ENCODE results near the gene NACAD. TPM values are rescaled to one million over a fixed set of nuclear protein-coding genes. Genes with fewer than 3 reads are reported as not detected.

NACAD gene
- total RNA-seq, 1 donor from 2014 or later: 0.33 TPM

DNA sequence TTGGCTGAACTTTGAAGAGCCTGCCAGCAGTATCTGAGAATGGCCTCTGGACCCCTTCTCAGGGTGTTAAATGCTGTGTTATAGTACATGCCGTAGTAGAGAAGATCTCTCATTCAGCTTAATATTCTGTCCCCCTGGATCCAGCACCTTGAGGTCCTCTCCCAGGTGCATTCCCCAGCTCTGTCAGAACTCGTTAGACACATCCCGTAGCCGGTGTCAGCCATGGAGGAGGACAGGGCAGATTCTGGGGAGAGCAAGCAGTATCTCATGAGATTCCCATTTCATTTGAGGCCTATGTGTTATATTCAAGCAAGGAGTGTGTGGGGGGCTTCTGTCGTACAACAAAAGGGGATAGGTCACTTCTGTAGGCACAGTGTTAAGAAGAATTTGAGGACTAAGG, 34.8 kb downstream of the NACAD start:
- intact Hi-C loops (cut with micrococcal nuclease): no loop called here
- POLR2A ChIA-PET: interaction anchor here (0.7 kb wide), 1 partner anchor 73 kb away, joined by 3 read pairs; no protein-coding TSS in a partner anchor
- DNase-seq: no peak
- Mint-ChIP-seq H3K4me1 (peaks cover 60% of the 10 kb centered on the region), H3K27ac (peak overlapping the region; percentile 5), H3K9me3 (no peaks in the 10 kb centered on the region), H3K27me3 (no peaks in the 10 kb centered on the region), H3K4me3 (no peak overlapping the region), H3K36me3 (ENCODE audit: low read depth) (peaks cover 60% of the 10 kb centered on the region)
- CTCF ChIA-PET: interaction anchor here (0.6 kb wide), 1 partner anchor 229 kb away, joined by 4 read pairs; no protein-coding TSS in a partner anchor
- no peak for ATAC-seq (ENCODE audit: low read depth)
- TF ChIP-seq, protein P1, sequence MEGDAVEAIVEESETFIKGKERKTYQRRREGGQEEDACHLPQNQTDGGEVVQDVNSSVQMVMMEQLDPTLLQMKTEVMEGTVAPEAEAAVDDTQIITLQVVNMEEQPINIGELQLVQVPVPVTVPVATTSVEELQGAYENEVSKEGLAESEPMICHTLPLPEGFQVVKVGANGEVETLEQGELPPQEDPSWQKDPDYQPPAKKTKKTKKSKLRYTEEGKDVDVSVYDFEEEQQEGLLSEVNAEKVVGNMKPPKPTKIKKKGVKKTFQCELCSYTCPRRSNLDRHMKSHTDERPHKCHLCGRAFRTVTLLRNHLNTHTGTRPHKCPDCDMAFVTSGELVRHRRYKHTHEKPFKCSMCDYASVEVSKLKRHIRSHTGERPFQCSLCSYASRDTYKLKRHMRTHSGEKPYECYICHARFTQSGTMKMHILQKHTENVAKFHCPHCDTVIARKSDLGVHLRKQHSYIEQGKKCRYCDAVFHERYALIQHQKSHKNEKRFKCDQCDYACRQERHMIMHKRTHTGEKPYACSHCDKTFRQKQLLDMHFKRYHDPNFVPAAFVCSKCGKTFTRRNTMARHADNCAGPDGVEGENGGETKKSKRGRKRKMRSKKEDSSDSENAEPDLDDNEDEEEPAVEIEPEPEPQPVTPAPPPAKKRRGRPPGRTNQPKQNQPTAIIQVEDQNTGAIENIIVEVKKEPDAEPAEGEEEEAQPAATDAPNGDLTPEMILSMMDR (IDR thresholded peaks at IDR 0.05): no peak

DNA sequence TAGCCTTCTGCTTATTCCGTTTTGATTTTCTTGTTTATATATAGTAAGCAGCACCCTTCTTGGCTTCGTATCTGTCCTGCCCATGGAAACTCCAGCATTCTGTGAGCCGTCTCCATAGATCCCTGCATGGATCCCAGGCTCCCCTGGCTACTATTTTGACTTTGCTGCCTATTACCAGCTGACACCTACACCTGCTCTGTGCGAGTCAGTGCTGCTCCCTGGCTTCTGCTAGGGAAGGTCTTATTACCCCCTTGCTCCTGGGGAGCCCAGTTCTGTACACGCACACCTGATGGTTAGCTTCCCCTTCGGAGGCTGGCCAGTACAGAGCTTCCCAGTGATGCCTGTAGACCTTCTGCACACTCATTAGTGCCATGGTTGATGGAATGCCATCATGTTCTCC, 35.4 kb downstream of the NACAD start:
- Mint-ChIP-seq H3K9me3 (no peaks in the 10 kb centered on the region), H3K36me3 (ENCODE audit: low read depth) (peaks cover 60% of the 10 kb centered on the region), H3K4me1 (peaks cover 63% of the 10 kb centered on the region), H3K27ac (peak overlapping the region; percentile 5), H3K27me3 (no peaks in the 10 kb centered on the region), H3K4me3 (no peak overlapping the region)
- no peak for ATAC-seq (ENCODE audit: low read depth)
- DNase-seq: no peak
- POLR2A ChIA-PET: no interaction called here
- CTCF ChIA-PET: interaction anchor here (0.6 kb wide), 1 partner anchor 228 kb away, joined by 4 read pairs; no protein-coding TSS in a partner anchor
- TF ChIP-seq, protein P1 (IDR thresholded peaks at IDR 0.05): no peak
- intact Hi-C loops (cut with micrococcal nuclease): no loop called here

DNA sequence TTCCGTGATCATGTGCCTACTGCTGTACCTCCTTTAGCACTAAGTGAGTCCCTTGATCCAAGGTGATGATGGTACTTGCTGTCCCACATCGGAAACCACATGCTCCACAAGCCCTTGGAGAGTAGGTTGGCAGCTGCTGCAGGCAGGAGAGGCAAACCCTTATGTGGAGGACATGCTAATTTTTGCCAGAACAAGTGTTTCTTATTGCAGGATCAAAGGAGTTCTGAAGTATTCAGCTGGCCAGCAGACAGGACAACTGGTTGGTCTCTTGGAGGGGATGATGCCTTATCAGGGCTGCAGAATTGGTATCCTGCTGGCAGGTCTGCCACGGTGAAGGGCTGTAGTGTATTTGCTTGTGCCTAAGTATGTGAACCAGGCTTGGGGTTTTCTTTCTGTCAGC, 36.8 kb downstream of the NACAD start:
- TF ChIP-seq, protein P1 (IDR thresholded peaks at IDR 0.05): no peak
- DNase-seq (no peak), ATAC-seq (ENCODE audit: low read depth) (no peak)
- H3K4me1 Mint-ChIP-seq: peaks cover 59% of the 10 kb centered on the region
- intact Hi-C loops (cut with micrococcal nuclease): no loop called here
- no peaks in the 10 kb centered on the region for H3K27me3 Mint-ChIP-seq
- H3K27ac Mint-ChIP-seq: peak overlapping the region; percentile 14
- ChIA-PET POLR2A (no interaction called here), CTCF (no interaction called here)
- H3K4me3 Mint-ChIP-seq: no peak overlapping the region
- no peaks in the 10 kb centered on the region for H3K9me3 Mint-ChIP-seq
- peaks cover 65% of the 10 kb centered on the region for H3K36me3 Mint-ChIP-seq (ENCODE audit: low read depth)

DNA sequence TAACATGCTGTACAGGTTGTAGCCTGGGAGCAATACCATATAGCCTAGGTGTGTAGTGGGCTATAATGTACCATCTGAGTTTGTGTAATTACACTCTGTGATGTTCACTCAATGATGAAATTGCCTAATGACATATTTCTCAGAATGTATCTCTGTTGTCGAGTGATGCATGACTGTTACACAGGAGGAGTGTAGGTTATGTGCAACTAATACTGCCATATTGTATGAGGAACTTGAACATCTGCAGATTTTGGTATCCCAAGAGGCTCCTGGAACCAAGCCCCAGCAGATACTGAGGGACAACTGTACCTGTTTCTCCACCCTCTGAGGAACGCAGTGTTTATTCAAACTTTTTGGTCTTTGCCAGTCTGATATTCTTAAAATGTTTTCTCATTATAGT, 38.6 kb downstream of the NACAD start:
- intact Hi-C loops (cut with micrococcal nuclease): no loop called here
- Mint-ChIP-seq H3K36me3 (ENCODE audit: low read depth) (peaks cover 72% of the 10 kb centered on the region), H3K27ac (peak overlapping the region; percentile 61), H3K27me3 (no peaks in the 10 kb centered on the region), H3K4me1 (peaks cover 49% of the 10 kb centered on the region), H3K4me3 (no peak overlapping the region), H3K9me3 (no peaks in the 10 kb centered on the region)
- CTCF ChIA-PET: interaction anchor here (0.5 to 1.4 kb wide), 2 partner anchors 21 to 641 kb away, joined by 3 read pairs; no protein-coding TSS in a partner anchor
- POLR2A ChIA-PET: interaction anchor here (1.1 to 1.5 kb wide), 3 partner anchors 62 to 165 kb away, joined by 3 to 4 read pairs (median 3); partner anchors contain the start of genes MYO1G, PURB and TBRG4
- no peak for DNase-seq
- TF ChIP-seq, protein P1 (IDR thresholded peaks at IDR 0.05): no peak
- ATAC-seq (ENCODE audit: low read depth): peak; percentile 59

DNA sequence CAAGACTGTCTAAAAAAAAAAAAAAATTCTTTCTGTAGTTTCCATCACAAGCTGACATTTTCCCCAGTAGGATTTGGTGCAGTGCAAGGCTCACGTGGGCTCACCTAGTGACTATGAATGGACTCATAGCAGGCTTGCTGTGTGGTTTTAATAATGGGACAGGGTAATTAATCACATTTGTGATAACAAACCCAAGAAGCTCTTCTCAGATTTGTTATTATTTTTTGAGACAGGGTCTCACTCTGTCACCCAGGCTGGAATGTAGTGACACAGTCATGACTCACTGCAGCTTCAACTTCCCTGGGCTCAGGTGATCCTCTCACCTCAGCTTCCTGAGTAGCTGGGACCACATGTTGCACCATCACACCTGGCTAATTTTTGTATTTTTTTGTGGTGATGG, 40.0 kb downstream of the NACAD start:
- no peak overlapping the region for H3K4me3 Mint-ChIP-seq
- H3K27ac Mint-ChIP-seq: peak overlapping the region; percentile 30
- TF ChIP-seq, protein P1 (IDR thresholded peaks at IDR 0.05): no peak
- DNase-seq (no peak), ATAC-seq (ENCODE audit: low read depth) (no peak)
- POLR2A ChIA-PET: no interaction called here
- intact Hi-C loops (cut with micrococcal nuclease): no loop called here
- H3K9me3 Mint-ChIP-seq: no peaks in the 10 kb centered on the region
- CTCF ChIA-PET: interaction anchor here (0.7 kb wide), 1 partner anchor 69 kb away, joined by 4 read pairs; no protein-coding TSS in a partner anchor
- no peaks in the 10 kb centered on the region for H3K27me3 Mint-ChIP-seq
- H3K4me1 Mint-ChIP-seq: peaks cover 51% of the 10 kb centered on the region
- H3K36me3 Mint-ChIP-seq (ENCODE audit: low read depth): peaks cover 74% of the 10 kb centered on the region
